CD14-positive monocyte (primary cell): Measurements from ENCODE around the gene HIVEP3. TPM values are rescaled to one million over a fixed set of nuclear protein-coding genes. Genes with fewer than 3 reads are reported as not detected.

ENCODE experiments used
- DNase-seq, 3 donors: peaks; one replicate each; pipeline ENCODE4 v3.0.0-alpha.2; 2011 to 2022
- H2AFZ ChIP-seq: 2 replicates; pipeline ENCODE4 v1.6.0; 2012; ENCODE audit warnings: mild to moderate bottlenecking, low read depth, low read length, inconsistent platforms; ENCODE audit not compliant: insufficient read depth, poor library complexity, severe bottlenecking
- H3K27ac ChIP-seq, 2 donors: 1 replicate in 1 of 2; 2 replicates in 1 of 2; pipeline ENCODE4 v1.5.1; 2012 to 2013; ENCODE audit warnings: low read length in 2 of 2, control low read depth in 1 of 2, inconsistent platforms in 1 of 2, low read depth in 1 of 2, mild to moderate bottlenecking in 1 of 2
- H3K27me3 ChIP-seq, 2 donors: one replicate each; pipeline versions ENCODE4 v1.6.0 to v1.6.1; 2011 to 2013; ENCODE audit warnings: low read length in 2 of 2; ENCODE audit not compliant: control insufficient read depth in 2 of 2, insufficient read depth in 2 of 2
- H3K36me3 ChIP-seq, 2 donors: replicated peaks in 1 of 2; 1 replicate in 1 of 2; 2 replicates in 1 of 2; pipeline versions ENCODE4 v1.5.1 to v1.6.1; 2012 to 2013; ENCODE audit warnings: low read length in 2 of 2, control low read depth in 1 of 2, inconsistent platforms in 1 of 2, mild to moderate bottlenecking in 1 of 2; ENCODE audit not compliant: insufficient read depth in 2 of 2, control insufficient read depth in 1 of 2
- H3K4me1 ChIP-seq, 2 donors: 1 replicate in 1 of 2; 2 replicates in 1 of 2; pipeline versions ENCODE4 v1.5.1 to v1.6.1; 2012 to 2013; ENCODE audit warnings: low read length in 2 of 2, control low read depth in 1 of 2, inconsistent platforms in 1 of 2, mild to moderate bottlenecking in 1 of 2, moderate library complexity in 1 of 2; ENCODE audit not compliant: insufficient read depth in 2 of 2, control insufficient read depth in 1 of 2
- H3K4me2 ChIP-seq: replicated peaks from 2 replicates; pipeline ENCODE3; 2012; ENCODE audit warnings: low read length, moderate library complexity, mild to moderate bottlenecking; ENCODE audit not compliant: poor library complexity, severe bottlenecking; ENCODE audit errors: extremely low read depth
- H3K4me3 ChIP-seq, 3 experiments: fragments of 200-600 bp in 1 of 3; sonication (generic) in 1 of 3; replicated peaks in 1 of 3; 1 replicate in 2 of 3; 2 replicates in 1 of 3; pipeline ENCODE4 v1.5.1; 2011 to 2013; ENCODE audit warnings: low read length in 3 of 3, mild to moderate bottlenecking in 3 of 3, control low read depth in 2 of 3, low read depth in 2 of 3, inconsistent platforms in 1 of 3, moderate library complexity in 1 of 3
- H3K79me2 ChIP-seq: 2 replicates; pipeline ENCODE4 v1.6.0; 2012; ENCODE audit warnings: mild to moderate bottlenecking, control low read depth, inconsistent platforms, low read length, moderate library complexity; ENCODE audit not compliant: insufficient read depth
- H3K9ac ChIP-seq: 2 replicates; pipeline ENCODE4 v1.6.0; 2017; ENCODE audit warnings: low read length, mild to moderate bottlenecking; ENCODE audit not compliant: insufficient read depth, poor library complexity, severe bottlenecking
- H3K9me3 ChIP-seq, 2 donors: replicated peaks in 1 of 2; 1 replicate in 1 of 2; 2 replicates in 1 of 2; pipeline versions ENCODE4 v1.5.1 to v1.6.1; 2012 to 2013; ENCODE audit warnings: low read length in 2 of 2, control low read depth in 1 of 2; ENCODE audit not compliant: control insufficient read depth in 1 of 2, insufficient read depth in 1 of 2
- H4K20me1 ChIP-seq: 2 replicates; pipeline ENCODE4 v1.6.0; 2012; ENCODE audit warnings: mild to moderate bottlenecking, low read length, control low read depth, moderate library complexity; ENCODE audit not compliant: insufficient read depth
- H3K27ac Mint-ChIP-seq, 7 donors: one replicate each; pipeline ENCODE4 v1.8.0; 2020; ENCODE audit warnings: mild to moderate bottlenecking in 7 of 7, mixed read lengths in 7 of 7, moderate library complexity in 6 of 7, inconsistent platforms in 2 of 7
- H3K27me3 Mint-ChIP-seq, 3 donors: one replicate each; pipeline ENCODE4 v1.8.0; 2021 to 2022; ENCODE audit warnings: low read depth in 3 of 3, mild to moderate bottlenecking in 3 of 3, mixed read lengths in 3 of 3, moderate library complexity in 3 of 3, inconsistent platforms in 1 of 3
- H3K36me3 Mint-ChIP-seq, 2 donors: one replicate each; pipeline ENCODE4 v1.8.0; 2020; ENCODE audit warnings: mixed read lengths in 2 of 2, inconsistent platforms in 1 of 2, mild to moderate bottlenecking in 1 of 2
- H3K4me1 Mint-ChIP-seq: one replicate; pipeline ENCODE4 v1.8.0; 2020; ENCODE audit warnings: mild to moderate bottlenecking, mixed read lengths
- H3K4me3 Mint-ChIP-seq, 2 donors: one replicate each; pipeline ENCODE4 v1.8.0; 2020; ENCODE audit warnings: mild to moderate bottlenecking in 2 of 2, mixed read lengths in 2 of 2, moderate library complexity in 1 of 2
- H3K9me3 Mint-ChIP-seq, 7 donors: one replicate each; pipeline ENCODE4 v1.8.0; 2020 to 2022; ENCODE audit warnings: mixed read lengths in 7 of 7, mild to moderate bottlenecking in 6 of 7, moderate library complexity in 6 of 7, inconsistent platforms in 2 of 7
- CTCF ChIP-seq: fragments of 200-600 bp; IDR thresholded peaks from one replicate; pipeline ENCODE4 v1.8.0; 2022; ENCODE audit warnings: antibody characterized with exemption, mild to moderate bottlenecking
- WGBS: methylation state at CpG from one replicate; pipeline ENCODE4 v1.1.5; 2013; ENCODE audit warnings: missing lambda C conversion rate; ENCODE audit not compliant: insufficient coverage; 5-methylcytosine and 5-hydroxymethylcytosine counted together
- intact Hi-C, 2 donors: fragments of 100-400 bp; cut with micrococcal nuclease; formaldehyde crosslinking; loops; one replicate each; pipeline versions ENCODE4 v1.15.0 to v1.15.1; 2023
- polyA plus RNA-seq, 3 donors: library from polyadenylated mRNA; depleted of rRNA in 1 of 3; unstranded in 2 of 3; stranded (reverse) in 1 of 3; fragments of 300-500 nt in 2 of 3; fragments of >200 nt in 1 of 3; fragmentation: Illumina TruSeq in 2 of 3; gene quantifications; 1 replicate in 2 of 3; 2 replicates in 1 of 3; pipeline ENCODE4 v1.2.3, GENCODE V29; 2012 to 2021

HIVEP3 gene
- polyA plus RNA-seq, 3 donors, result 1.2 to 3.7 (median 1.8) TPM

GRCh38 chr1:41662061-41662764 lies 256.5 kb downstream of the HIVEP3 start:
- H3K4me3 ChIP-seq, result peak overlapping the region; percentile 43 to 76 (median 75)
- Mint-ChIP-seq H3K36me3 (peaks cover 13 to 17% of the 10 kb centered on the region in 2 donors), H3K4me1 (peaks cover 64% of the 10 kb centered on the region), H3K27ac (peak overlapping the region in 1 of 7 donors; percentile 74), H3K4me3 (peak overlapping the region; percentile 15 to 52), H3K9me3 (peaks cover 0 to 2% (median 0%) of the 10 kb centered on the region in 7 donors), H3K27me3 (peaks cover 7 to 18% (median 11%) of the 10 kb centered on the region in 3 donors)
- peak overlapping the region; percentile 81 for H2AFZ ChIP-seq
- H3K27me3 ChIP-seq, result no peaks in the 10 kb centered on the region
- peaks cover 29% of the 10 kb centered on the region for H3K79me2 ChIP-seq
- peak overlapping the region; percentile 83 for H3K4me2 ChIP-seq
- intact Hi-C loops, result loop anchor here (5.0 to 10.0 kb wide), 3 partner anchors 63 to 140 kb away; no protein-coding TSS in a partner anchor
- WGBS, result under 1% methylated on average over 104 of the region's 105 CpGs
- H3K27ac ChIP-seq, result peak overlapping the region in 1 of 2 donors; percentile 69
- H4K20me1 ChIP-seq, result peaks cover 10% of the 10 kb centered on the region
- peak; percentile 47 to 61 (median 59) for DNase-seq
- H3K4me1 ChIP-seq, result peaks cover 60 to 66% of the 10 kb centered on the region in 2 donors
- no peaks in the 10 kb centered on the region for H3K36me3 ChIP-seq
- peak overlapping the region; percentile 72 for H3K9ac ChIP-seq
- no peaks in the 10 kb centered on the region for H3K9me3 ChIP-seq
- TF ChIP-seq CTCF, result no peak

GRCh38 chr1:41661428-41662060 lies 257.2 kb downstream of the HIVEP3 start:
- 2% methylated on average over 42 of the region's 44 CpGs for WGBS
- Mint-ChIP-seq H3K27me3 (peaks cover 7 to 15% (median 10%) of the 10 kb centered on the region in 3 donors), H3K9me3 (peaks cover 0 to 3% (median 0%) of the 10 kb centered on the region in 7 donors), H3K4me1 (peaks cover 68% of the 10 kb centered on the region), H3K27ac (peak overlapping the region in 6 of 7 donors; percentile 42 to 81 (median 76)), H3K4me3 (peak overlapping the region; percentile 93 to 96), H3K36me3 (peaks cover 19 to 20% of the 10 kb centered on the region in 2 donors)
- Histone ChIP-seq H2AFZ (peak overlapping the region; percentile 81), H3K79me2 (peaks cover 35% of the 10 kb centered on the region), H3K4me3 (peak overlapping the region; percentile 43 to 76 (median 75)), H3K9ac (peak overlapping the region; percentile 72), H3K27me3 (no peaks in the 10 kb centered on the region), H4K20me1 (peaks cover 17% of the 10 kb centered on the region), H3K36me3 (no peaks in the 10 kb centered on the region), H3K4me2 (peak overlapping the region; percentile 70), H3K4me1 (peaks cover 66 to 73% of the 10 kb centered on the region in 2 donors), H3K27ac (peak overlapping the region; percentile 23 to 69), H3K9me3 (no peaks in the 10 kb centered on the region)
- peak in 2 of 3 donors; percentile 10 to 16 for DNase-seq
- intact Hi-C loops, result loop anchor here (5.0 to 10.0 kb wide), 3 partner anchors 63 to 141 kb away; no protein-coding TSS in a partner anchor
- TF ChIP-seq CTCF, result no peak
